DMS153 treated with DMSO at 0.1 percent for 48 hours (cell line): Measurements from ENCODE around the gene PRKCA.
"Not testable (repeated sequence)": the region's sequence is repeated elsewhere in the genome, so short reads cannot be mapped to it uniquely, and the experiment has no call there.

Experiments
- DNase-seq: peaks from one replicate; lab custom pipeline; 2025; ENCODE audit not compliant: unreplicated experiment; lab: John Stamatoyannopoulos, UW

PRKCA gene

GRCh38 chr17:66350576-66350975 is 48.2 kb downstream of the PRKCA start:
- not testable (repeated sequence) for DNase-seq

- DNase-seq: no peak
These were observed 48.6 kb downstream of the PRKCA start for GRCh38 chr17:66351033-66351432.

- no peak for DNase-seq
These were observed 49.3 kb downstream of the PRKCA start for GRCh38 chr17:66351701-66352100.

GRCh38 chr17:66353937-66354401 is 51.6 kb downstream of the PRKCA start:
- DNase-seq: no peak

- no peak for DNase-seq
These were observed 52.1 kb downstream of the PRKCA start for GRCh38 chr17:66354472-66354871.

- no peak for DNase-seq
These were observed 52.6 kb downstream of the PRKCA start for GRCh38 chr17:66354981-66355380.

- no peak for DNase-seq
These were observed 53.1 kb downstream of the PRKCA start for GRCh38 chr17:66355510-66355909.

GRCh38 chr17:66357037-66357436 is 54.6 kb downstream of the PRKCA start:
- no peak for DNase-seq

- no peak for DNase-seq
These were observed 56.9 kb downstream of the PRKCA start for GRCh38 chr17:66359351-66359750.

GRCh38 chr17:66360961-66361565 is 58.6 kb downstream of the PRKCA start:
- not testable (repeated sequence) for DNase-seq

GRCh38 chr17:66364508-66364907 is 62.1 kb downstream of the PRKCA start:
- DNase-seq: no peak

- no peak for DNase-seq
These were observed 62.6 kb downstream of the PRKCA start for GRCh38 chr17:66364990-66365490.

GRCh38 chr17:66365903-66366302 is 63.5 kb downstream of the PRKCA start:
- DNase-seq: no peak

- DNase-seq: no peak
These were observed 64.7 kb downstream of the PRKCA start for GRCh38 chr17:66367107-66367506.

- DNase-seq: no peak
These were observed 67.4 kb downstream of the PRKCA start for GRCh38 chr17:66369830-66370229.

GRCh38 chr17:66371561-66371960 is 69.1 kb downstream of the PRKCA start:
- no peak for DNase-seq

- DNase-seq: no peak
These were observed 69.8 kb downstream of the PRKCA start for GRCh38 chr17:66372182-66372581.

GRCh38 chr17:66373079-66373478 is 70.7 kb downstream of the PRKCA start:
- no peak for DNase-seq

- peak; percentile 41 for DNase-seq
These were observed 71.8 kb downstream of the PRKCA start for GRCh38 chr17:66373944-66374817.

GRCh38 chr17:66375121-66375520 is 72.7 kb downstream of the PRKCA start:
- DNase-seq: no peak

- no peak for DNase-seq
These were observed 75.9 kb downstream of the PRKCA start for GRCh38 chr17:66378296-66378695.

- DNase-seq: no peak
These were observed 77.1 kb downstream of the PRKCA start for GRCh38 chr17:66379544-66379943.
